Limb (tissue), 2 donors: ENCODE measurements around the gene AHI1.

Experiments used
- DNase-seq, 2 donors: peaks; one replicate each; pipeline ENCODE4 v3.0.0-alpha.2; 2016; ENCODE audit errors: extremely low spot score in 2 of 2

AHI1 gene

GRCh38 chr6:135461208-135461607 is 36.3 kb downstream of the AHI1 start:
- DNase-seq: no peak

DNA sequence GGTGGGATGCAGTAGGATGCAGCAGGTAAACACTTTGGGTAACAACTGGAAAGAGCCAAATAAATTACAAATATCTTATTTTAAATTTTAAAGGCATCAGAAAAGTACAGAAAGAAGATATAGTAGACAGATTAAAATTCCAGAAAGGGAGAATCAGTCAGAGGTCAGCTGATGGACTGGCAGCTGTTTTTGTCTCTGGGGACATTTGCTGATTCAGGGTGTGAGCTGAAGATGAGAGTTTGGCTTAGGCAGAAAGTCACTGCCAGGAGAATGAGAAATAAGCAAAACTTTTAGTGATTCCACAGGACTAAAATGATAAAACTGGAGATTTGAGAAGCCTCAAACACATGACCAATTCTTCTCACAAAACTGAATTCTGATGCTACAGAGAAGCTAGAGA is 39.5 kb downstream of the AHI1 start:
- DNase-seq: no peak

- peak in 1 of 2 donors; percentile 65 for DNase-seq
Observed at GRCh38 chr6:135451617-135452190, 45.8 kb downstream of the AHI1 start.

- no peak for DNase-seq
Observed at GRCh38 chr6:135449246-135449645, 48.3 kb downstream of the AHI1 start.

- DNase-seq: no peak
Observed at GRCh38 chr6:135440087-135440792, 57.3 kb downstream of the AHI1 start.

DNA sequence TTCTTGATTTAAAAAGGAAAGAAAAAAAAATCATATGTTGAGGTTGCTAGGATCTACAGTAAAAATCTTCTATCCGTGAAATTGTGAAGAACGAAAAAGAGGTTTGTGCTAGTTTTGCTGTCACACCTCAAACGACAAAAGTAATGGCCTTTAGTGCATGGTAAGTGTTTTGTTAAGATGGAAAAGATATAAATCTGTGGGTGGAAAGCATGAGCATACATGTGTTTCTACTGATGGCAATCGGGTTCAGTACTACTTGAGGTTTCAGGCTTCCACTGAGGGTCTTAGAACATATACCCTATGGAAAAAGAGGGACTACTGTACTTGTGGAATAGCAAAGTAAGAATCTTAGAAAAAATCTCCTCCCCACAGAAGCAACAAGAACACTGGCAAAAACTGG is 58.0 kb downstream of the AHI1 start:
- DNase-seq: no peak

DNA sequence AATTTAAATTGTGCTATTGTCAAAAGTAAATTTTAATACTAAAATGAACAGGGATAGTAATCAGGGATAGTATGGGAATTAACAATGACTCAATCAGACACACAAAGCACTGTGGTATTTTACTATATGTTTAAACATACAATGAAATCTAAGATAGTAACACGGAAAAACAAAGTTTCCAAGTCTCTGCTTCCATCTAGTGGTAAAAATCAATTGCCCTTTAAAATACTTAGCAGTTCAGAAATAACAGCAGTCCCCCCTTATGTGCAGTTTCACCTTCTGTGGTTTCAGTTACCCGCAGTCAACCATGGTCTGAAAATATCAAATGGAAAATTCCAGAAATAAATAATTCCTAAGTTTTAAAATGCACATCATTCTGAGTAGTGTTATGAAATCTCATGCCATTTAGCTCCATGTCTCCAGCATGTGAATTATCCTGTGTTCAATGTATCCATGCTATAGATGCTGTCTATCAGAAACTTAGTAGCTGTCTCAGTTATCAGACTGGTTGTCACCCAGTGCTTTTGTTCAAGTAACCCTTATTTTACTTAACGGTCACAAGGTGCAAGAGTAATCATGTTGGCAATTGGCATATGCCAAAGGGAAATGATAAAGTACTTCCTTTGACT is 58.5 kb downstream of the AHI1 start:
- DNase-seq: no peak

DNA sequence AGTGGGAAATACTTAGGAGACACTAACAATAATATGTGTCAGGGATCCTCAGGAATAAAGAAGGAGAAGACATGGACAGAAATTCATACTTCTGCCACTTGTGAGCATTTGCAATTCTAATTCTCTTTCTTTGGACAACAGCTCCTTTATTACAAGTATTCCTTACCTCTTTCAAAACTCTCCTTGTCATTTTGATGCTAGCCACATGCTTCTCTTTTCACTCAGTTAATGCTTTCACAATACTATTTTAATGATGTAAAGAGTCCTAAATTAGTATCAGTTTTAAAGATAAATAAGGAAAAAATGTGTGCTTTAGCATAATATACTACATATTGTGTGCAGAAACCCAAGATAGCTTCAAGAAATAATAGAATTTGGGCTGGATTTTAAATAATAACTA is 62.5 kb downstream of the AHI1 start:
- no peak for DNase-seq

DNA sequence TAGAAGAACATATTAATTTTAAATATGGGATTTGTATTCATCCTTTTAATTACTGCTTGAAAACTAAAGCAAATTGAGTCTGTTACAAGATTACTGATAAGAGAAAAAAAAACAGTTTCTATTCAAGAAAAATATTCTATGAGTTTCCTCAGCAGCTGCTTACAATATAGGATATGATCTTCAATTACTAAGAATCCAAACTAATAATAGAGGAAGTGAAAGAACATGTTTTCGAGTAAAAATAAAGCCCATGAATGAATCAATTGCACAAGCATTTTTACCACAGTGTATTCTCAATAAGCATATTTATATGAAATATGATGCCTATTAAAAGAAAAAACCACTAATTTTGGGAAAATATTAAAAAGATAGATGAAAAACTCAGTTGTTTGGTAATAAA is 63.4 kb downstream of the AHI1 start:
- no peak for DNase-seq

DNA sequence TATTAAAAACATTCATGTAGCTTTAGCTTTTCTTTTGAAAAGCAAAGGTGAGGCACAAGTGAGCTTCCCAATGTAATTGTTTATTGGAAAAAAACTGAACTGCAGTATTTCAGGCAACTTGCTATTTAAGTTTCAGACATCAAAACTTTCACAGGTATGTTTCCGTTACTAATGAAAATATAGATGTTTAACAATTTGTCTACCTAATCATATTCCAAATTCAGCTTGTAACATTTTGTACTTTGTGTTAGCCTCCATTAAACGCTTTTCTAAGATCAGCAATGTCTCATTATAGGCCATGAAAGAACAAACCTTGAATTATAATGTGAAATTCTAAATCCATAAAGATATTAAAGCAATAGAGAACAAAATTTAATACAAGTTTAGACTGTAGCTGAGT is 69.5 kb downstream of the AHI1 start:
- DNase-seq: no peak

DNA sequence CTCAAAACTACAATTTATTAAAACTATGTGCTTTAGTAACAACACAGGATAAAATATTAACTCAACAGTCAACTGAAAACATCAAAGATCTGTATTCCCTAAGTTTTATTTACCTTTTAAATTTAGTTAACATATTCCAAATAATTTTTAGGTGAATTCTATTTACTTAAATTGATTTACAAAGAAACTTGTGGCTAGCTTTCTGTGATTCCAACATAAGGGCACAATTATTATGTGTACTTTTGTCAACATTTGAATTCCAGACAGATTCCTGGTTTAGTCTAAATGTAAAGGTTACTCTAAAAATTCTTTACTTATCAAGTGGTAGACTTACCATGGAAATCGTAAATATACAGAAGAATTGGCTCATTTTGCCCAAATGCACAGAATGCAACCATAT is 70.7 kb downstream of the AHI1 start:
- no peak for DNase-seq

GRCh38 chr6:135424385-135424784 is 73.2 kb downstream of the AHI1 start:
- DNase-seq: no peak

DNA sequence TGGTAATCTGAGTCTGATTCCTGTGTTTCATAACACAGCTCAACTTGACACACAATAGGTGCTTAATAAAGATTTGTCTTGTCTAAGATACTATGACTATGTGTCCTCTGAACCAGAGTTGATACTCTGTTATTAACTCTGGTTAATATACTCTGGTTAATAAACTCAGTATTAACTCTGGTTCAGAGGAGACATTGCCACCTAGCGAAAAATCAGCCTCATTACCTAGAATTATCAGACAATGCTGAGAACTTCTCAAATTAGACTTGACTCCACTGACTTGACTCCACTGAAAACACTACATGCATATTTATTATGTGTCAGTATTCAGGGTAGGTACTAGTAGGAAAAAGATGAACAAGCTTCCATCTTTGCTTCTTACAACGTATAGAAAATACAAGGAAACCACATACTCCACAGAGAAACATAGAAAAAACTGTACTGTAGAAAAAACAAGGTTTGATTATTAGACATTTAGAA is 73.9 kb downstream of the AHI1 start:
- peak in 1 of 2 donors; percentile 48 for DNase-seq

GRCh38 chr6:135419162-135419561 is 78.4 kb downstream of the AHI1 start:
- DNase-seq: no peak

GRCh38 chr6:135418040-135418760 is 79.3 kb downstream of the AHI1 start:
- no peak for DNase-seq

GRCh38 chr6:135412761-135413160 is 84.8 kb downstream of the AHI1 start:
- no peak for DNase-seq

GRCh38 chr6:135411849-135412248 is 85.7 kb downstream of the AHI1 start:
- DNase-seq: no peak

- DNase-seq: no peak
Observed at GRCh38 chr6:135411339-135411738, 86.2 kb downstream of the AHI1 start.

DNA sequence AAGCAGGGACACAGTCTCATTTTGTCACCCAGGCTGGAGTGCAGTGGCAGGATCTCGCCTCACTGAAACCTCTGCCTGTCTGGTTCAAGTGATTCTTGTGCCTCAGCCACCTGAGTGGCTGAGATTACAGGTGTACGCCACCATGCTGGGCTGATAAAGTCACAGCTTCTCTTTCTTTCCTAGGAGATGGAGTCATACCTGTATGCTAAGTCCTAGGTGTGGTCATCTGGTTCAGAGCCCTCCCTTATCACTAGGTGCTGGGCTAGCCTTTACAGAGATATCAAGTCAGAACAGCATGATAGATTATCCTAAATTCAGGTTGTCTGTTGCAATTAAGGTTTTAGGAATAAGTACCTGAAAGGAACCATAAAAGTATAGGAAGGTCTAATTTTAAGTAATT is 86.7 kb downstream of the AHI1 start:
- DNase-seq: no peak

DNA sequence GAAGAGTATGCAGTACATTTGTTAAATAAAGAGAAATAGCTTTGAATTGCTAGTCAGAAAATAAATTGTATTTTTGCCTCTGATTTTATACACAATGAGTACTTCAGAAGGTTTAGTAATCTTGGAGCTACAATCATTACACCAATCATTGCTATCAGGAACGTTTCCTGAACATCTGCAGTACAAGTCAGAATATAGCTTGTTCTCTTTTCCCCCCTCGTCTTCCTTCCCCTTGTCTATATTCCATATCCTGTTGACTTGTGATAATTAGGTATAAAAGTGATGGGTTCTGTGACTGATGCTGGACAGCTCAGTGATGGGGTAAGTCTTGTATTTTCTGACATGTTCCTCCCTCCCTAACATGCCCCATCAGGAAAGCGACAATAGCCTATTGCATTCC is 94.0 kb downstream of the AHI1 start:
- DNase-seq: no peak

DNA sequence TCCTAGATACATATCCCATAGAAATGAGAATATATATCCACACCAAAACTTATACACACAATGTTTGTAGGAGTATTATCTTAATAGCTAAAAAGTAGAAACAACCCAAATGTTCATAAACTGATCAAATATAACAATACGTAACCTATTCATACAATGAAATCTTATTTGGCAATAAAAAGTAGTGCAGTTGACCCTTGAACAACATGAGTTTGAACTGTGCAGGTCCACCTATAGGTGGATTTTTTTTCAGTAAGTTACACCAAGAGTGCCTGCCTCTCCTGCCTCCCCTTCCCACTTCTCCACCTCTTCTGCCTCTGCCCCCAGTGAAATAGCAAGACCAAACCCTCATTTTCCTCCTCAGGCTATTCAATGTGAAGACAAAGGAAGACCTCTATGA is 95.2 kb downstream of the AHI1 start:
- DNase-seq: no peak
